IMR-90 (cell line): ENCODE results near the gene ZNF630.
"Not testable (repeated sequence)": the region's sequence is repeated elsewhere in the genome, so short reads cannot be mapped to it uniquely, and the experiment has no call there.

Experiments used
- CEBPB ChIP-seq: IDR thresholded peaks from 2 replicates; pipeline ENCODE4 v1.6.1; 2012; ENCODE audit warnings: low read depth, low read length, improper control_type of control experiment
- CHD1 ChIP-seq: IDR thresholded peaks from 2 replicates; pipeline ENCODE4 v1.6.1; 2012; ENCODE audit warnings: low read depth, low read length, improper control_type of control experiment
- CTCF ChIP-seq: conservative IDR thresholded peaks from 2 replicates; pipeline ENCODE4 v1.5.1; 2012; ENCODE audit warnings: mild to moderate bottlenecking, low read depth, low read length, improper control_type of control experiment
- MXI1 ChIP-seq: IDR thresholded peaks from 2 replicates; pipeline ENCODE4 v1.6.1; 2012; ENCODE audit warnings: low read depth, mild to moderate bottlenecking, low read length, moderate library complexity, borderline replicate concordance
- POLR2A ChIP-seq: IDR thresholded peaks from 2 replicates; pipeline ENCODE4 v1.6.1; 2012; ENCODE audit warnings: mild to moderate bottlenecking, low read depth, low read length
- RAD21 ChIP-seq: IDR thresholded peaks from 2 replicates; pipeline ENCODE4 v1.6.1; 2012; ENCODE audit warnings: low read length, improper control_type of control experiment
- RCOR1 ChIP-seq: IDR thresholded peaks from 2 replicates; pipeline ENCODE4 v1.6.1; 2012; ENCODE audit warnings: mild to moderate bottlenecking, low read length, improper control_type of control experiment; ENCODE audit not compliant: insufficient replicate concordance
- RFX5 ChIP-seq: IDR thresholded peaks from 2 replicates; pipeline ENCODE4 v1.8.0; 2012; ENCODE audit warnings: low read depth, mild to moderate bottlenecking, low read length, moderate library complexity
- SMC3 ChIP-seq: fragments of 150-350 bp; IDR thresholded peaks from 2 replicates; pipeline ENCODE4 v1.6.1; 2016; ENCODE audit warnings: low read depth, mild to moderate bottlenecking, antibody characterized with exemption, low read length, moderate library complexity

- not testable (repeated sequence) for TF ChIP-seq CHD1, CTCF, POLR2A, RAD21, CEBPB, RCOR1, RFX5, SMC3, MXI1
These were observed 51.0 kb downstream of the ZNF630 start for GRCh38 chrX:48020472-48020871.
